GM23338 (cell line): ENCODE data around the gene AUH. TPM values are rescaled to one million over a fixed set of nuclear protein-coding genes. Genes with fewer than 3 reads are reported as not detected.

Source experiments
- ATAC-seq: fragments of 200-7000 bp; cut with Tn5 transposase; 3 replicates; pipeline ENCODE4 v1.9.1; 2020
- DNase-seq: peaks from one replicate; pipeline ENCODE4 v3.0.0-alpha.2; 2015; ENCODE audit warnings: low spot score
- H2AFZ ChIP-seq: fragments of 200-600 bp; sonication (generic); 2 replicates; pipeline ENCODE4 v1.8.0; 2016; ENCODE audit warnings: antibody characterized with exemption, mild to moderate bottlenecking, moderate library complexity
- H3F3A ChIP-seq: fragments of 200-600 bp; sonication (generic); replicated peaks from 2 replicates; pipeline ENCODE4 v1.8.0; 2017; ENCODE audit warnings: antibody characterized with exemption, mixed run types, low read depth
- H3K27ac ChIP-seq: fragments of 200-600 bp; sonication (generic); 2 replicates; pipeline ENCODE4 v1.6.1; 2016; ENCODE audit warnings: low read depth
- H3K27me3 ChIP-seq: fragments of 200-600 bp; sonication (generic); 2 replicates; pipeline ENCODE4 v1.8.0; 2016; ENCODE audit warnings: mild to moderate bottlenecking, mixed run types, moderate library complexity; ENCODE audit not compliant: insufficient read depth
- H3K36me3 ChIP-seq: fragments of 200-600 bp; sonication (generic); 2 replicates; pipeline ENCODE4 v1.8.0; 2016; ENCODE audit warnings: mild to moderate bottlenecking; ENCODE audit not compliant: insufficient read depth
- H3K4me1 ChIP-seq: fragments of 200-600 bp; sonication (generic); 2 replicates; pipeline ENCODE4 v1.8.0; 2016; ENCODE audit warnings: mild to moderate bottlenecking, moderate library complexity; ENCODE audit not compliant: insufficient read depth
- H3K4me2 ChIP-seq: fragments of 200-600 bp; sonication (generic); 2 replicates; pipeline ENCODE4 v1.7.1; 2017; ENCODE audit warnings: mixed run types
- H3K4me3 ChIP-seq: fragments of 200-600 bp; sonication (generic); 2 replicates; pipeline ENCODE4 v1.6.1; 2016; ENCODE audit warnings: mixed run types
- H3K79me2 ChIP-seq: fragments of 200-600 bp; sonication (generic); replicated peaks from 2 replicates; pipeline ENCODE4 v1.8.0; 2017; ENCODE audit warnings: mild to moderate bottlenecking; ENCODE audit not compliant: insufficient read depth
- H3K9me2 ChIP-seq: fragments of 200-600 bp; sonication (generic); 2 replicates; pipeline ENCODE4 v1.8.0; 2017; ENCODE audit not compliant: insufficient read depth
- H4K20me1 ChIP-seq: fragments of 200-600 bp; sonication (generic); replicated peaks from 2 replicates; pipeline ENCODE4 v1.8.0; 2017; ENCODE audit warnings: mild to moderate bottlenecking; ENCODE audit not compliant: insufficient read depth
- H3K27ac Mint-ChIP-seq: 2 replicates; pipeline ENCODE4 v1.8.0; 2020; ENCODE audit warnings: inconsistent platforms, mild to moderate bottlenecking, moderate library complexity, mixed read lengths
- H3K27me3 Mint-ChIP-seq: 3 replicates; pipeline ENCODE4 v1.8.0; 2022; ENCODE audit warnings: low read depth, mild to moderate bottlenecking, moderate library complexity, mixed read lengths, inconsistent platforms; ENCODE audit not compliant: insufficient read depth, poor library complexity
- H3K36me3 Mint-ChIP-seq: 3 replicates; pipeline ENCODE4 v1.8.0; 2021; ENCODE audit warnings: low read depth, mild to moderate bottlenecking, inconsistent platforms, moderate library complexity, mixed read lengths
- H3K4me1 Mint-ChIP-seq: 3 replicates; pipeline ENCODE4 v1.8.0; 2020; ENCODE audit warnings: mild to moderate bottlenecking, inconsistent platforms, mixed read lengths
- H3K4me3 Mint-ChIP-seq: 3 replicates; pipeline ENCODE4 v1.8.0; 2021; ENCODE audit warnings: moderate library complexity, mild to moderate bottlenecking, inconsistent platforms, mixed read lengths
- H3K9me3 Mint-ChIP-seq: 3 replicates; pipeline ENCODE4 v1.8.0; 2020; ENCODE audit warnings: moderate library complexity, mild to moderate bottlenecking, inconsistent platforms, mixed read lengths
- CREB1 ChIP-seq: fragments of 250-450 bp; sonication (Bioruptor Pico); IDR thresholded peaks from 2 replicates; pipeline ENCODE4 v1.5.0; 2020; ENCODE audit warnings: low read depth, mild to moderate bottlenecking, moderate library complexity
- EZH2 ChIP-seq: fragments of 200-600 bp; sonication (generic); IDR thresholded peaks from one replicate; pipeline ENCODE4 v1.8.0; 2017; ENCODE audit warnings: antibody characterized with exemption, mild to moderate bottlenecking, low read depth; ENCODE audit not compliant: unreplicated experiment
- EZH2phosphoT487 ChIP-seq: fragments of 200-600 bp; sonication (generic); IDR thresholded peaks from one replicate; pipeline ENCODE4 v1.8.1; 2018; ENCODE audit warnings: antibody characterized with exemption; ENCODE audit not compliant: unreplicated experiment
- JUNB ChIP-seq: IDR thresholded peaks from one replicate; pipeline ENCODE4 v1.6.1; 2016; ENCODE audit warnings: antibody characterized with exemption; ENCODE audit not compliant: unreplicated experiment
- NANOG ChIP-seq: IDR thresholded peaks from 2 replicates; pipeline ENCODE4 v1.6.1; 2016; ENCODE audit warnings: antibody characterized with exemption, borderline replicate concordance
- POLR2AphosphoS5 ChIP-seq: IDR thresholded peaks from 2 replicates; pipeline ENCODE4 v1.6.1; 2016; ENCODE audit warnings: antibody characterized with exemption, low read depth
- STAT1 ChIP-seq: IDR thresholded peaks from one replicate; pipeline ENCODE4 v1.6.1; 2016; ENCODE audit warnings: antibody characterized with exemption; ENCODE audit not compliant: unreplicated experiment
- ZNF114 ChIP-seq: fragments of 250-450 bp; sonication (Bioruptor Pico); IDR thresholded peaks from 2 replicates; pipeline ENCODE4 v1.5.0; 2020; ENCODE audit warnings: mild to moderate bottlenecking, moderate library complexity
- ZNF331 ChIP-seq: fragments of 250-450 bp; sonication (Bioruptor Pico); IDR thresholded peaks from 2 replicates; pipeline ENCODE4 v1.5.0; 2020; ENCODE audit warnings: low read depth, mild to moderate bottlenecking, moderate library complexity
- polyA plus RNA-seq: library from polyadenylated mRNA; unstranded; fragments of >200 nt; fragmentation: Nextera tagmentation; extraction: Ambion mirVana; gene quantifications from 2 replicates; pipeline ENCODE4 v1.2.1, GENCODE V29; 2016
- total RNA-seq: library from RNA; depleted of rRNA; stranded (reverse); fragments of >200 nt; shearing (Covaris generic); gene quantifications from 2 replicates; pipeline ENCODE4 v1.2.3, GENCODE V29; 2014
- TF ChIP-seq, protein P1 (sequence below): IDR thresholded peaks from 2 replicates; pipeline ENCODE4 v1.6.1; 2016; ENCODE audit warnings: antibody characterized with exemption
- TF ChIP-seq, protein P2 (sequence below): IDR thresholded peaks from one replicate; pipeline ENCODE4 v1.6.1; 2018; ENCODE audit warnings: antibody characterized with exemption; ENCODE audit not compliant: unreplicated experiment
- TF ChIP-seq, protein P3 (sequence below), 2 experiments: fragments of 200-600 bp in 1 of 2; sonication (generic) in 1 of 2; conservative IDR thresholded peaks; 2 replicates each; pipeline versions ENCODE4 v1.5.1 to v1.6.1; 2016 to 2017; ENCODE audit warnings: antibody characterized with exemption in 2 of 2, low read depth in 2 of 2, mild to moderate bottlenecking in 2 of 2, moderate library complexity in 1 of 2

The AUH gene
- total and polyA plus RNA-seq, 2 experiments from 2014 or later: 28.8 to 34.2 TPM

DNA sequence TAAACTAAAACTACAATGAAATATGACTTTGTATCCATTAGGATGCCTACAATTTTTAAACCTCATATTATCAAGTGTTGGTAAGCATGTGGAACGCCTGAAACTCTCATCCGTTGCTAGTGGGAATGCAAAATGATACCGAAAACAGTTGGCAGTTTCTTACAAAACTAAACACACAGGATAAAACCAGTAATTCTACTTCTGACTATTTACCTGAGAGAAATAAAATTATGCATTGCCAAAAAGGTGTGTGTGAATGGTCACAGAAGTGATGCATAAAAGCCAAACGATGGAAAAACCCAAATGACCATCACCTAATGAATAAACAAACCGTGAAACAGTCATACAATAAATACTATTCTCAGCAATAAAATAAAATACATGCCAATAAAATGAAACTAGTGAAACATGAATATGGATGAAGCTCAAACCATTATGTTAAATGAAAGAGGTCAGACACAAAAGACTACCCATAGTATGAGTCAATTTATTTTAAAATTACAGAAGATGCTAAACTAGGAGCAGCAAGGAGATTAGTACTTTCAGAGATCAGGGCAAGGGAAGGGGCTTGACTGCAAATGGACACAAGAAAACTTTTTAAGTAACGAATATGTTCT, 13.4 kb downstream of the AUH start:
- Mint-ChIP-seq H3K4me3 (no peak overlapping the region), H3K36me3 (peaks cover 30% of the 10 kb centered on the region), H3K9me3 (no peaks in the 10 kb centered on the region), H3K27me3 (peaks cover 4% of the 10 kb centered on the region), H3K27ac (no peak overlapping the region), H3K4me1 (peaks cover 42% of the 10 kb centered on the region)
- DNase-seq (no peak), ATAC-seq (no peak)
- no peak overlapping the region for H3K4me3 ChIP-seq
- no peaks in the 10 kb centered on the region for H3F3A ChIP-seq
- H3K27ac ChIP-seq: no peak overlapping the region
- no peak overlapping the region for H2AFZ ChIP-seq
- peaks cover 6% of the 10 kb centered on the region for H4K20me1 ChIP-seq
- H3K9me2 ChIP-seq: no peaks in the 10 kb centered on the region
- H3K27me3 ChIP-seq: no peaks in the 10 kb centered on the region
- H3K4me1 ChIP-seq: peaks cover 38% of the 10 kb centered on the region
- peaks cover 80% of the 10 kb centered on the region for H3K79me2 ChIP-seq
- no peaks in the 10 kb centered on the region for H3K36me3 ChIP-seq
- no peak overlapping the region for H3K4me2 ChIP-seq
- TF ChIP-seq STAT1 (no peak), EZH2 (no peak), ZNF114 (CRISPR knock-in tag) (no peak), EZH2phosphoT487 (no peak)

DNA sequence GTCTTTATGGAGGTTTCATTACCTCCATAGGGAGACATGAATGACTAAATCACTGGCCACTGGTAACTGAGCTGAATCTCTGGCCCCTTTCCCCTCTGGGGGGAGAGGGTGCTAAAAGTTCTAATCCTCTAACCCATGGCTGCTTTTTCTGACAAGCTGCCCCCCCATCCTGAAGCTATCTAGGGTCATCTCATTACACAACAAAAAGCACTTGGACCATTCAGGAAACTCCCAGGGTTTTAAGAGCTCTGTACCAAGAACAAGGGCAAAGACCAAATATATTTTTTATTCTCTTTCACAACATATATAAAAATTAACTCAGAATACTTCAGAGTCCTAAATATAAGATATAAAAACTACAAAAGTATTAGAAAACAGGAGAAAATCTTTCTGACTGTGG, 14.3 kb downstream of the AUH start:
- Histone ChIP-seq H3K4me2 (peak overlapping the region; percentile 15; the same call in 1 of the 2 replicates), H3K36me3 (no peaks in the 10 kb centered on the region), H3K27me3 (no peaks in the 10 kb centered on the region), H3F3A (no peaks in the 10 kb centered on the region), H4K20me1 (peaks cover 6% of the 10 kb centered on the region), H3K27ac (peak overlapping the region; percentile 59; the same call in 1 of the 2 replicates), H2AFZ (no peak overlapping the region), H3K4me1 (peaks cover 41% of the 10 kb centered on the region), H3K79me2 (peaks cover 80% of the 10 kb centered on the region), H3K4me3 (no peak overlapping the region), H3K9me2 (no peaks in the 10 kb centered on the region)
- Mint-ChIP-seq H3K9me3 (peaks cover 5% of the 10 kb centered on the region; the same call in 1 of the 3 replicates), H3K27me3 (peaks cover 4% of the 10 kb centered on the region), H3K4me1 (peaks cover 46% of the 10 kb centered on the region), H3K27ac (peak overlapping the region; percentile 36; the same call in 1 of the 2 replicates), H3K36me3 (peaks cover 36% of the 10 kb centered on the region), H3K4me3 (no peak overlapping the region)
- no peak for TF ChIP-seq POLR2AphosphoS5
- DNase-seq (no peak), ATAC-seq (no peak; the same call in 2 of the 3 replicates)

DNA sequence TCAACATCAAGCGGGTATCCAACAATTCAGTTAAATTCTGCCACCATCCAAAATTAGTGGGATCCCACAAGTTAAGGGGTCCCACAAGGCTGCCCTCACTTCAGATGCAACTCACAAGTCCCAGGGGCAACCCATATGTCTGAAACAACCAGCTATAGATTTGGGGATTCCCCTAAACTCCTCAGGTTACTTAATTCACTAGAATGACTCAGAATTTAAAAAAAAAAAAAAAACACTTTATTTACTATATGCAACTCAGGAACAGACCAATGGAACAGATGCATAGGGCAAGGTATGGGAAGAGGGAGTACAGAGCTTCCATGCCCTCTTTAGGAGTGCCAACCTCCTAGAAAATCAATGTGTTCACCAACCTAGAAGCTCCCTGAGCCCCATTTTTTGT, 15.1 kb downstream of the AUH start:
- peaks cover 46% of the 10 kb centered on the region for H3K4me1 Mint-ChIP-seq
- Histone ChIP-seq H3K27ac (peak overlapping the region; percentile 59; the same call in 1 of the 2 replicates), H3K4me2 (peak overlapping the region; percentile 44; the same call in 1 of the 2 replicates), H3K79me2 (peaks cover 86% of the 10 kb centered on the region), H3K4me1 (peaks cover 41% of the 10 kb centered on the region), H3K4me3 (no peak overlapping the region), H4K20me1 (peaks cover 6% of the 10 kb centered on the region), H3K36me3 (0 out of 2 replicates have a peak, but pooled peaks cover 7% of the 10 kb centered on the region), H3K9me2 (no peaks in the 10 kb centered on the region), H2AFZ (no peak overlapping the region), H3F3A (no peaks in the 10 kb centered on the region), H3K27me3 (no peaks in the 10 kb centered on the region)
- DNase-seq (peak; percentile 7), ATAC-seq (peak; percentile 33)
- peaks cover 41% of the 10 kb centered on the region for H3K36me3 Mint-ChIP-seq
- peaks cover 6% of the 10 kb centered on the region for H3K27me3 Mint-ChIP-seq
- H3K27ac Mint-ChIP-seq: peak overlapping the region; percentile 7; the same call in 1 of the 2 replicates
- H3K4me3 Mint-ChIP-seq: no peak overlapping the region; the same call in 2 of the 3 replicates
- H3K9me3 Mint-ChIP-seq: peaks cover 5% of the 10 kb centered on the region; the same call in 1 of the 3 replicates
- TF ChIP-seq NANOG: no peak
- TF ChIP-seq, protein P1, sequence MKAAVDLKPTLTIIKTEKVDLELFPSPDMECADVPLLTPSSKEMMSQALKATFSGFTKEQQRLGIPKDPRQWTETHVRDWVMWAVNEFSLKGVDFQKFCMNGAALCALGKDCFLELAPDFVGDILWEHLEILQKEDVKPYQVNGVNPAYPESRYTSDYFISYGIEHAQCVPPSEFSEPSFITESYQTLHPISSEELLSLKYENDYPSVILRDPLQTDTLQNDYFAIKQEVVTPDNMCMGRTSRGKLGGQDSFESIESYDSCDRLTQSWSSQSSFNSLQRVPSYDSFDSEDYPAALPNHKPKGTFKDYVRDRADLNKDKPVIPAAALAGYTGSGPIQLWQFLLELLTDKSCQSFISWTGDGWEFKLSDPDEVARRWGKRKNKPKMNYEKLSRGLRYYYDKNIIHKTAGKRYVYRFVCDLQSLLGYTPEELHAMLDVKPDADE: no peak
- no peak for TF ChIP-seq CREB1 (CRISPR knock-in tag)
- TF ChIP-seq STAT1: no peak
- TF ChIP-seq JUNB: no peak
- no peak for TF ChIP-seq EZH2
- no peak for TF ChIP-seq ZNF331 (CRISPR knock-in tag)
- TF ChIP-seq POLR2AphosphoS5: no peak
- no peak for TF ChIP-seq ZNF114 (CRISPR knock-in tag)
- no peak for TF ChIP-seq EZH2phosphoT487
- TF ChIP-seq, protein P2, sequence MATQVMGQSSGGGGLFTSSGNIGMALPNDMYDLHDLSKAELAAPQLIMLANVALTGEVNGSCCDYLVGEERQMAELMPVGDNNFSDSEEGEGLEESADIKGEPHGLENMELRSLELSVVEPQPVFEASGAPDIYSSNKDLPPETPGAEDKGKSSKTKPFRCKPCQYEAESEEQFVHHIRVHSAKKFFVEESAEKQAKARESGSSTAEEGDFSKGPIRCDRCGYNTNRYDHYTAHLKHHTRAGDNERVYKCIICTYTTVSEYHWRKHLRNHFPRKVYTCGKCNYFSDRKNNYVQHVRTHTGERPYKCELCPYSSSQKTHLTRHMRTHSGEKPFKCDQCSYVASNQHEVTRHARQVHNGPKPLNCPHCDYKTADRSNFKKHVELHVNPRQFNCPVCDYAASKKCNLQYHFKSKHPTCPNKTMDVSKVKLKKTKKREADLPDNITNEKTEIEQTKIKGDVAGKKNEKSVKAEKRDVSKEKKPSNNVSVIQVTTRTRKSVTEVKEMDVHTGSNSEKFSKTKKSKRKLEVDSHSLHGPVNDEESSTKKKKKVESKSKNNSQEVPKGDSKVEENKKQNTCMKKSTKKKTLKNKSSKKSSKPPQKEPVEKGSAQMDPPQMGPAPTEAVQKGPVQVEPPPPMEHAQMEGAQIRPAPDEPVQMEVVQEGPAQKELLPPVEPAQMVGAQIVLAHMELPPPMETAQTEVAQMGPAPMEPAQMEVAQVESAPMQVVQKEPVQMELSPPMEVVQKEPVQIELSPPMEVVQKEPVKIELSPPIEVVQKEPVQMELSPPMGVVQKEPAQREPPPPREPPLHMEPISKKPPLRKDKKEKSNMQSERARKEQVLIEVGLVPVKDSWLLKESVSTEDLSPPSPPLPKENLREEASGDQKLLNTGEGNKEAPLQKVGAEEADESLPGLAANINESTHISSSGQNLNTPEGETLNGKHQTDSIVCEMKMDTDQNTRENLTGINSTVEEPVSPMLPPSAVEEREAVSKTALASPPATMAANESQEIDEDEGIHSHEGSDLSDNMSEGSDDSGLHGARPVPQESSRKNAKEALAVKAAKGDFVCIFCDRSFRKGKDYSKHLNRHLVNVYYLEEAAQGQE: no peak
- TF ChIP-seq, protein P3, sequence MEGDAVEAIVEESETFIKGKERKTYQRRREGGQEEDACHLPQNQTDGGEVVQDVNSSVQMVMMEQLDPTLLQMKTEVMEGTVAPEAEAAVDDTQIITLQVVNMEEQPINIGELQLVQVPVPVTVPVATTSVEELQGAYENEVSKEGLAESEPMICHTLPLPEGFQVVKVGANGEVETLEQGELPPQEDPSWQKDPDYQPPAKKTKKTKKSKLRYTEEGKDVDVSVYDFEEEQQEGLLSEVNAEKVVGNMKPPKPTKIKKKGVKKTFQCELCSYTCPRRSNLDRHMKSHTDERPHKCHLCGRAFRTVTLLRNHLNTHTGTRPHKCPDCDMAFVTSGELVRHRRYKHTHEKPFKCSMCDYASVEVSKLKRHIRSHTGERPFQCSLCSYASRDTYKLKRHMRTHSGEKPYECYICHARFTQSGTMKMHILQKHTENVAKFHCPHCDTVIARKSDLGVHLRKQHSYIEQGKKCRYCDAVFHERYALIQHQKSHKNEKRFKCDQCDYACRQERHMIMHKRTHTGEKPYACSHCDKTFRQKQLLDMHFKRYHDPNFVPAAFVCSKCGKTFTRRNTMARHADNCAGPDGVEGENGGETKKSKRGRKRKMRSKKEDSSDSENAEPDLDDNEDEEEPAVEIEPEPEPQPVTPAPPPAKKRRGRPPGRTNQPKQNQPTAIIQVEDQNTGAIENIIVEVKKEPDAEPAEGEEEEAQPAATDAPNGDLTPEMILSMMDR (conservative IDR thresholded peaks at IDR 0.05; ENCODE audit: low read depth in 2 of 2): no peak
